Measurements from ENCODE around the gene TEX51.

The TEX51 gene

DNA sequence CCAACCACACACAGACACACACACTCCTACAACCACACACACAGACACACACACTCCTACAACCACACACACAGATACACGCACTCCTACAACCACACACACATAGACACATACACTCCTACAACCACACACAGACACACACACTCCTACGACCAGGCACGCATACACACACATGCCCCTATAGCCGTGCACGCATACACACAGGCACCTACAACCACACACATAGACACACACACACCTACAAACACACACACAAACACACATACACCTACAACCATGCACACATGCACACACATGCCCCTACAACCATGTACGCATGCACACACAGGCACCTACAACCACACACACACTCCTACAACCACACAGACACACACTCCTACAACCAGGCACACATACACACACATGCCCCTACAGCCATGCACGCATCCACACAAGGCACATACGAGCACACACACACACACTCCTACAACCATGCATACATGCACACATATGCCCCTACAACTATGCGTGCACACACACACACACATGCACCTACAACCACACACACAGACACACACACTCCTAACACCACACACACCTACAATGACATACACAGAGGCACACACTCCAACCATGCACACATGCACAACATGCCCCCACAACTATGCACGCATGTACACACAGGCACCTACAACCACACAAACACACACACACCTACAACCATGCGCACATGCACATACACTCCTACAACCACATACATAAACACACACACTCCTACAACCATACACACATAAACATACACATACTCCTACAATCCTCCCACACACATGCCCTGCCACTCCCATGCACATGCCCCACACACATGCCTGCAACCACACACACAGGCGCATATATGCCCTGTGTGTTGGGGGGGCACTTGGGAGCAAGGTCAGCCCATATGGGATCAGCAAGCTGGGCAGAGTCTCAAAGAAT is 19.1 kb upstream of the TEX51 start:
- no peak for DNase-seq

DNA sequence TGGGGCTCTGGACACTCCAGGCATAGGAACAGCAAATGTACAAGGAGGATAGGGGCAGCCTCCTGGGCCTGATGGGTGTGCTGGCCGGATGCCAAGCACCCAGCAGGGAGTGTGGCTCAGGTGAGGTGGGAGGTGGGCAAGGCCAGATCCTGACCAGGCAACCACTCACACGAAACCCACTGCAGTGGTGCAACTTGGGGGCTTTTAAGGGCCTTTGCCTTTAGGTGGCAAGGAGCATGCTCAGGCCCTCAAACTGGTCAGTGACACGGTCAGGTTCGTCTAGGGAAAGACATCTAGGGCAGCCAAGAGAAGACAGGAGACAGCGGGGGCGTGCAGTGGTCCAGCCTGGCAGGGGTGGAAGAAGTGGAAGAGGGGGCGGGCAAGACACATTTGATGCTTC is 18.4 kb upstream of the TEX51 start:
- no peak for DNase-seq

DNA sequence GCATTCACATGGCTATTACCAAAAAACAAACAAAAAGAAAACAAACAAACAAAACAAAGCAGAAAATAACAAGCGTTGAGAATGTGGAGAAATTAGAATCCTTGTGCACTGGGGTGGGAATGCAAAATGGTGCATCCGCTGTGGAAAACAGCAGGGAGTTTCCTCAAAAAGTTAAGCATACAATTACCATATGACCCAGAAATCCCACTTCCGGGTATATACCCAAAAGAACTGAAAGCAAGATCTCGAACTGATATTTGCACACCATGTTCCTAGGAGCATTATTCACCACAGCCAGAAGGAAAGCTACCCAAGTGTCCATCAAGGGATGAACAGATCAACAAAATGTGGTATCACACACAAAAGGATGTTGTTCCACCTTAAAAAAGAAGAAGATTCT is 17.9 kb upstream of the TEX51 start:
- DNase-seq: no peak

DNA sequence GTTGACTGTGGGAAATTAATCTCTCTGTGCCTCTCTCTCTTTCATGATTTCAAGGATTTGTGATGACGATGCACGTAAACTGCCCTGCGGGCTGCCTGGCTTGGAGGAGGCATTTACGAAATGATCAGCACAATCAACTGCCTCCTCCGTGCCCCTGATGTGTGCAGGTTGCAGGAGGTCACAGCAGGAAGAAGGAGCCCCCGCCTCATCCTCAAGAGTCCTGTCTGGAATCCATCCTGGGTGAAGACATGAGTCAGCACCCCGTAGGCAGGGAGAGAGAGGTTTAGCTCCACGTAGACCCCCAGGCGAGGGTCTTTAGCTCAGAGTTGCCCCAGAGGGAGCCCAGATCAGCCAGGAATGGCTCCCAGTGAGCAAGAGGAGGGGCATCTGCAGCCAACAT is 17.1 kb upstream of the TEX51 start:
- no peak for DNase-seq

DNA sequence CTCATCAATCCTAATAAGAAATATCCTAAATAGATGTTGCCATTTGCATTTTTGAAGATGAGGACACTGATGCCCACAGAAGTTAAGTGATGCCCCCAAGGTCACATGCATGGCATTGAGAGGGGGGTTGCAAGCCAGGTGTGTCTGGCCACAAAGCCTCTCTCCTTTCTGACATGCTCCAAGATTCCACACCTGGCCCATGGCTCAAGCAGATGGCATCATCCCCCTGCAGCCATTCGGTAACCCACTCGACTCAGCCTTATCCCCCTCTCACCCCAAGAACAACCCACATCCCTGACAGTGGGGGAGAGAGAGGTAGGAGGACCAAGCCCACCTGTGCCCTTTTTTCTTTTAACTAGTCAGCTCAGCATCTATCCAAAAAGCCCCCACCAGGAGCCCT is 16.5 kb upstream of the TEX51 start:
- no peak for DNase-seq

DNA sequence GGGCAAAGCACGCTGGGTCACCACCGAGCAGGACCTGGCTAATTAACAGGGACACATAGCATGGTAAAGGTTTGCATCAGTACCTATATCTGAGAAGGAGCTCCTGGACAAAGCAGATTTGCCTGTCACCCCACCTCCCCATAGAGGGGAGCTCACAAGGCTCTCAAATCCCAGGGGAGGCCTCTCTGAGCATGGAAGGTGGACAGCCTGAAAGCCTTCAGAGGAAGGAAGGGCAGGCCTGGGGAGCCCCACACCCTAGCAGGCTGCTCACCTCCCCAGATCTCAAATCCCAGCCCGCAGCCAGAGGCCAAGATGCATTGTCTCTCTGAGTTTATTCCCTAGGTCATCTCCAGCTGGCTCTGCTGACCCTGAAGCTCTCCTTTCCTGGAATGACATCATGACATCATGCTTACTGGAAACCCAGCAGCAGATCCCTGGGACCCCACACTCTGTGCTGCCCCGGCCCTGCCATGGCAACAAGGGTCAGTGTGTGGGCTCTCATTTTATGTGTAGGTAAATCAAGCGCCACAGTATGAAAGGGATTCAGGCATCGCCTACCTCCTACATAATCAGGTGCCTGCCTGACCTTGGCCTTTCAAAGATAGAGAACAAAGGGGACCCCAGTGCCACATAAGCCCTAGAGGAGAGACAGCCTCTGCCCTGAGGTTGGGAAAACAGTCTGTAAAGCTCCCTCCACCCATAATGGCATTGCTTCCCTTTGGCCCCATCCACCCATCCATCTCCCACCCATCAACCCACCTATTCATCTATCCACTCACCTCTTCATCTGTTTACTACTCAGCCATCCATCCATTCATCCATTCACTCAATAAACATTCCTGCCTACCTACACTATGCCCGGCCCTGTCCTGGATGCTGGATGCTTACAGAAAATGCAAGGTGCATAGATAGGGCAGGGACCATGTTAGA is 15.7 kb upstream of the TEX51 start:
- no peak for DNase-seq

DNA sequence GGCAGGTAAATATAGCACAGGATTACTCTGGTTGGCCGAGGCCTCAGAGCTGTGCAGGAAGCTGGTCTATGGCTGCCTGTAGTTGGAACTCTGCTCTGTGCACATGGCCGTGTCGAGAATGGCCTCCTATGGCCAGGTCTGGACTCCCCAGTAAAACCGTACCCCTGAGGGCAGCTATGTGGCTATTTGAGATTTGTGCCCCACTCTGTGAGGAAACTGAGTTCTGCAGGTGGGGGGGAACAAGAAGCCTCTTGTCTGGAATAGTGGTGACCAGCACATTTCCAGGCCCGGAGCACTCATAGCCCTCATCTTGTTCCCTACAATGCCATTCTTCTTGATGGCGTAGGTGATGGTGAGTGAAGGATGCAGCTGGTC is 15.0 kb upstream of the TEX51 start:
- DNase-seq: no peak

DNA sequence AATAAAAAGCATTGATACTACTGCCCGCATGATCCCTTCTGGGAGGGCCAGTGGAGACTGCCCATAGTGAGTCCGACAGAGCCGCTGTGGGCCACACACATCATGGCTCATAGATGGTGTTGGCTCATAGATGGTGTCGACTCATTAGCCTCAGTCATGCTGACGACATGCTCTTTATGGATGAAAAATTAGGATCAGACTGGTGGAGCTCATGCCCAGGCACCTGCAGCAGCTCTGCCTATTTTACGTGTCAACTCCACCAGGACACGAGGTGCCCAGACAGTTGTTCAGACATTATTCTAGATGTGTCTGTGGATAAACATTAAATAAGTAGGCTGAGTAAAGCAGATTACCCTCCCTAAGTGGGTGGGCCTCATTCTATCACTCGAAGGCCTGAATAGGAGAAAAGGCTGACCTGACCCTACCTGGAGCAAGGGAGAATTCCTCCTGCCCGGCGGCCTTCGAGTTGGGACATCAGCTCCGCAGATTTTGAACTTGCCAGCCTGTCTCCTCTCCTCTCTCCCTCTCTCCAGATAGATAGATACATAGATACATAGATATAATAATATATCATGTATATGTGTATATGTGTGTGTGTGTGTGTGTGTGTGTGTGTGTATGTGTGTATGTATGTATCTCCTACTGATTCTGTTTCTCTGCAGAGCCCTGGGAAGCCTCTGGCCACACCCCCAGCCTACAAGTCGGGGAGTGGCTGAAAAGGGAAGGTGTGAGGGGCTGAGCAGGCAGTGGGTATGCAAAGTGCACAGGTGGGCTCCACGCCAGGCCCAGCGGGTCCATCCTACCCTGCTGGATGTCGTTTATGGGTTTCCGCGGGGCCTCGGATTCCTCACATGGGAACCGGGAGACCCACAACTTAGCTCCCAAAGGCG is 13.6 kb upstream of the TEX51 start:
- DNase-seq: no peak

DNA sequence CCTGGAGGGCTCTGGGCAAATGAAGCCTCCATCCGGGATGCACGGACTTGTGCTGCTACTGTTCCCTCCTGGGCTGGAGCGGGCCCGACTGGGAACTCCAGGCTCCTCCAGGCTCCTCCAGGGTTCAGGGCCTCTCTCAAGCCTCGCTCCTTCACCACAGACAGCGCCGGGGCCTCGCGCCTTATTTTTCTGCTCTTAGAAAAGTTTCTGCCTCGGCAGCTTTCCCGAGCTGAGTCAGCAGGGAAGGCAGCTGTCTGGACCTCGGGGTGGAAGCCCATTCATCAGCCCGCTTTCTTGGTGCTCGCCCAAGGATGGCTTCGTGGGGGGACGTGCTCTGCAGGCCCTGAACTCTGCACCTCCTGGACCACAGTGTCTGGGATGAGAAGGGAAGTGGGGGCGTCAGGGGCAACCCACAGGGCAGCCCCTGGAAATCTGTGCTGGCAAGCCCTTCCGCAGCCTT is 12.9 kb upstream of the TEX51 start:
- DNase-seq: no peak

DNA sequence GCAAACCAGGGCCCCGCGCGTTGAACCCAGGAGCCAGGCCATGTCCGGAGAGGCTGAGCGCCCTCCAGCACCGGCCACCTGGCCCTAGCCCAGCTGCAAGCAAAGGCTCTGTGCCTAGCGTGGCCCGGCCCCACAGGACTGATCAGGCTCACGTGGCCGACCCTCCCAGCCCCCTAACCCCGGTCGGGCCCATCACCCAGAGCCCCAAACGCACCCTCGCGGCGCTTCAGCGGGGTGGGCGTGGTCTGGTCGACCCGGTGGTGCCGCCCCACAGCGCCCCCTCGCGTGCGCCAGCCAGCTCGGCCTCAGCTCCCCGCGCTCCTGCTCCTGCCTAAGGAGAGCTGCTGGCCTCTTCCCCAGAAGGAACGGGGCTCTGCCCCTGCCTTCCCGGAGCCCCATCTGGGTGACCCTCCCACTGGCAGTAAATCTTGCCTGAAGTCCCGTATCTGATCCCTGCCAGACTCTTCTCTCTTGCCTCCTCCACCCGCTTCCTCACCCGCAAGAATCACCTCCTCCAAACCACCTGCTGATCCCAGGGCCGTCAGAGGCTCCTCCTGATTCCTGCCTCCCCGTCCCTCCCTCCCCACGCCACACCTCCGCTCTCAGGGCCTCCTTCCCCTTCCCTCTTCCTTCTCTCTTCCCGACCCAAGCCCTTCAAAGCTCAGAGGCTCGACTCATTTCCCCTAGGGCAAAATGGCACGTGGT is 12.3 kb upstream of the TEX51 start:
- DNase-seq: no peak

DNA sequence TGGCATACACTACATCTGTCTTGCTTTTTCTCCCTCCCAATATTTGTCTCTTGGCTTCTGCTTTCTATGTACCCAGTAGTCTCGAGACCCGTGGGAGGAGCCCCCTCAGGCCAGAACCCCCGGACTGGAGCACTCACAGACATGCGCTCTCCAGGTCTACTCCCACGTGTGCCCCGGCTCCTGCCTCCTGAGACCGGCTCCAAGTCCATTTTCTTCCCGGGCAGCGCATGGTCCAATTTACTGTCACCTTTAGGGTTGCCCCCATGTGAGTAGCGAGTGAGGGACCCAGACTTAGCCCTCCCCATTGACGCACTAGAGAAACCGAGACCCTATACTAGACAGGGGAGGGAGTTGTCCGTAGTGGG is 11.8 kb upstream of the TEX51 start:
- DNase-seq: no peak

DNA sequence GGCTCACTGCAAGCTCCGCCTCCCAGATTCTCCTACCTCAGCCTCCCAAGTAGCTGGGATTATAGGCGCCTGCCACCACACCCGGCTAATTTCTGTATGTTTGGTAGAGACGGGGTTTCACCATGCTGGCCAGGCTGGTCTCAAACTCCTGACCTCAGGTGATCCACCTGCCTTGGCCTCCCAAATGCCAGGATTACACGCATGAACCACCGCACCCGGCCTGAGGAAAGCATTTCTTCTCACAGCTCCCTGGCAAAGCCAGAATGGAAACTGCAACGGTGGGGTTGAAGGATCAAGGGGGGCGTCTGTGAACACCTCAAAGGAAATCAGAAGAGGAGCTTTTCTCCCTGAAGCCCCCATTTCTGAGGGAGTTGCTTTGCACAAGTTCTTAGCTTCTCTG is 11.2 kb upstream of the TEX51 start:
- DNase-seq: no peak

DNA sequence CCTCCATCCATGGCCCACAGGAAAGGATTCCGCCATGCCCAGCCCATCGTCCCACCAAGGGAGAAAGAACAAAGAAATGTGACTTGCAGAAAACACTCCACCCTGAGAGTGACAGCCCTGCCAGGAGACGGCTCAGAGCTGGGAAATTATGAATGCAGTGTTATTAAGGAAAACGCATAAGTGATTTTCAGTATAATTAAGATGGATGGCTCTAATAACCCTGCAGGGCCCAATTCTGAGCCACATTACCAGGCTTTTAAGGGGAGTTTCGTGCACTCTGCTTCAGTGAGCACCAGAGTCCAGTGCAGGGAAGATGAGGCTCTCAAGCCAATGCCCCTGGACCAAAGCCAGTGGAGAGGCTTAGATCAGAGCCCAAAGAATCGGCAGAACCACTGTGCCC is 10.6 kb upstream of the TEX51 start:
- DNase-seq: no peak

DNA sequence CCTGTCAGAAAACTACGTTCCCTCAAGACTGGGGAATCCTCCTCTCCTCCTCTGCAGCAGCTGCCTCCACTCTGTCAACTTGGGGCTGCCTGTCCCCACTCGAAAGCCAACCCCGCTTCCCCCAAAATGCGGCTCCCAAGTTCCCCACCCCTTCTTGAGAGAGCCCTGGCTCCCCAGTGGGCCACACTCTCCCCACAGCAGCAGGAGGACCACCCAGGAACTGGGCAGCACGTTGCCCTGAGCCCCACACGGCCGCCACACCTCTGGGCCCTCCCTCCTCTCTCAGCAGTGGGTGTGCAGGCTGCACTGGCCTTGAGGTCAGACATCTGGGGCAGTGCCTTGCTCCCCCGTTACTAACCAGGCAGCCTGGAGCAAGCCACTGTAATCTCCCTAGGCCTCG is 9.6 kb upstream of the TEX51 start:
- no peak for DNase-seq

DNA sequence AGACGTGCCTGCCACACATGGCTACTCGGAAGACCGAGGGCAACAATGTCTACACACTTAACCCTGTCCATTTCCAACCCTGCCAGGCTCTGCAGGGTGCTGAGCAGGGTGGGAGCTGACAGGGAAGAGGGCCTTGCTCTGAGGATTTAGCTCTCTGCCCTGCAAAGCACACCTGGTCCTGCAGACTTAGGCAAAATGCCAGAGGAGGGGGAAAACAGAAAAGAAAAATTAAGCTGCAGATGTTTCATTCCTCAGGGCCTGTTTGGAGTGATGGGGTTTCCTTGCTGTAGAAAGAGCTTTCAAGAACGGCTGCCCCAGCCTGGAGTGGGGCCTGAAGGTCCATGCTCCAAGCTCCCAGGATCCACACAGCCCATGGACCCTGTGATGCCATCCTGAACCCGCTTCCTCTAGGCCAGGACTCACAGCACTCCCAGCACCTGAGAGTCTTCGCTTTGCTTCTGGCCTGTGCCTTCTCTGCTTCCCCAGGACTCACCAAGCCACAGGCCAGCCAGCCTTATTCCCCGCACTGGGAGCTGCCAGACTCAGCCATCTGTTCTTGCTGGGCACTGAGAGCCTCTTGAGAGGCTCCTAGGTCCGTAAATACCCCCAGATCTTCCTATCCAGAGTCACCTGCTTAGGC is 9.1 kb upstream of the TEX51 start:
- no peak for DNase-seq

DNA sequence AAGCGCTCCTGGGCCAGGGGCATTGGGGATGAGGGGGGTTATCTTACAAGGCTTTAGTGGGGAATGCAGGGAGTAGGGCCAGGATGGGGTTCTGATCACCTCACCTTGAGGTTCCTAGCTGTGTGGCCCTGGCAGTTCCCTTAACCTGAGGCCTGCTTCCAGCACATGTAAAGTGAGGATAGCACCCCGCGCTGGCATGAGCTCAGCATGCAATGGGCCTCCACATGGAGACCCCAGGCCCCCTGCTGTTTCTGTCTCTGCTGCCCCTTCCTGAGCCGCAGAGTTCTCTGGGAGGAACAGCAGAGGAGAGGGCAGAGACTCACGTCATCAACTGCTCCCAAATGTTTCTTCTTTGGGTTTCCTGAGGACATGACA is 8.6 kb upstream of the TEX51 start:
- no peak for DNase-seq

DNA sequence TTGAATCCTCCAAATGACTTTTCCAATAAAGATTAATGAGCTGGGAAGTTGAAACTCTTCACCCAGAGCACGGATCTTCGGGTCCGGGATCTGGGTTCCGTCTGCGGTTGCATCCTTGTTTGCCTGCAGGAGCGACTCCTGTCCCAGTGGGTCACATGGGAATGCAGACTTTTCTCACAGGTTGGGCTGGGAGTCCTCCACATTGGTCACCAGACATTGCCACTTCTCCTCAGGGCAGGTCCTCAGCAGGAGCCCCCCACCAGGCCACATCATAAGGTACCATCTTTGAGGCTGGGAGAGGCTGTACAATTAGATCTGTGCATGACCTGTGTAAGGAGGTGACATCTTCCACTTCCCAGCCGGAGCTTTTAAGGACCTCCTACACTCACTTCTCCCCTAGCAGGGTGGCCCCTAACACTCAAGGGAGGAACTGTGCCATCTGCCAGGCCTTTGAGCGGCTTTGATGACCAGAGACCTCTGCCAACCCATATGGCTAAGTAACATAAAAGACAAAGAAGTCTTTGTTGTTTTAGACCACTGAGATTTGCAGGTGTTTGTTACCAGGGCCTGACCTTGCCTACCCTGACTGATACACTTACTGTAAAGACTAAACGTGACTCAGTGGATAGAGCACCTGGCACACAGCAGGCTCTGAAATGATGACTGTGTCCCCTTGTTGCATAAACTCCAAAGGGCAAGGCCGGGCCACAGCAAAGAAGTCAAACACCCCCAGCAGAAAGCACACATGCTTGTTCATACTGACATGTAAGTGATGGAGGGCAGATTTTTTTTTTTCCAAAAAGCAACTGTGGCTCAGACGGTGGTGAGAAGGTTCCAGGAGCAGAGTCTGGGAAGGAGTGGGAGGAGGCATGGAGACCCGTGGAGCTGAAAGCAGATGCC is 7.9 kb upstream of the TEX51 start:
- DNase-seq: no peak

DNA sequence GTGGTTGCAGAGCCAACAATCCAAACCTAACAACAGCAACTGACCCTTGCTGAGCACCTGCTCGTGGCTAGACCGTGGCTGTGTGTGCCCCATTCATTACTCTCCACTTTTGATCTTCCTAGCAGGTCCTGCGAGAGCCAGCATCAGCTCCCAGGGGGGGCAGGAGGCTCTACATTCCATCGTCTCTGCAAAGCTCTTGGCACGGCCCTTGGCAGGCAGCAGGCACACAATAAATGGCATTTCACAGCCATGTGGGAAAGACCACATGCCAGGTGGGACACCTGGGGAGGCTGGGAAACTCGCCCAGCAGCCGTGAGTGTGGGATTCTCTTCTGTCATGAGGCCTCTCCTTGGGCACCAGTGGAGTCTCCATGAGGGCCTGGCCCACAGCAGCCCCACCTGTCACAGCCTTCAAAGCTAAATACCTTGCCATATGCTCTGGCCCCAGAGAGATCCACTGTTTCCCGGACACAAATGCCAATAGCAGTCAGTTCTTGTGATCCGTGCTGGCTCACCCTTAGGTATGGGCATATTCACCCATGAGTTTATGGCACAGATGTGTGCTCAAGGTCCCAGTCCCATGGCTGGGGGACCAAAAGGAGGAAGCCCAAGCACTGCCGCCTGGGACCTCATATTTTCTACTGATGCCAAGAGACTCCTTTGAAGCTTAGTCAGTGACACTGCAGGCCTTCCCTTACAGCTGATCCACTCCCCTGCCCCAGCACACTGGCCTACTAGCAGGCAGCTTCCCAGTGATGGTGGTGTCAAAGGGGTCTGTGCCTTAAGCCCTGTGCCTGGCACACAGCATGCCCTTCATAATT is 6.8 kb upstream of the TEX51 start:
- DNase-seq: no peak

DNA sequence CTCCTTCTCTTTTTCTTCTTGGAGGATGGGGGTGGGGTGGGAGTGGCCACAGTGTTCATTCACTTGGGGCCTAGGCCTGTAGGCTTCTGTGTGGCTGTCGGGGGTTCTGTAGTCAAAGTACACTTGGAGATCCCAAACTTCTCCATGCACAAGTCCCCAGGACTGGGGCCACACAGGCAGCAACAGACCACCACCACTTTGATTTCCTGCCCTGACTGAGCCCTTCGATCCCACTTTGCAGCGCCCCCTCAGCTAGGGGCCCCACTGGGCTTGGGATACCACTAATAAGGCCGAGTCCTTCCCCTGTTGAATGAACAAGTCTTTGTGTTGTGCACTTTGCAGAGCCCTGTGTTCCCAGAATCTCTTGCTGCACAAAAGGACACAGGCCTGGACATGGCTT is 5.5 kb upstream of the TEX51 start:
- DNase-seq: no peak

DNA sequence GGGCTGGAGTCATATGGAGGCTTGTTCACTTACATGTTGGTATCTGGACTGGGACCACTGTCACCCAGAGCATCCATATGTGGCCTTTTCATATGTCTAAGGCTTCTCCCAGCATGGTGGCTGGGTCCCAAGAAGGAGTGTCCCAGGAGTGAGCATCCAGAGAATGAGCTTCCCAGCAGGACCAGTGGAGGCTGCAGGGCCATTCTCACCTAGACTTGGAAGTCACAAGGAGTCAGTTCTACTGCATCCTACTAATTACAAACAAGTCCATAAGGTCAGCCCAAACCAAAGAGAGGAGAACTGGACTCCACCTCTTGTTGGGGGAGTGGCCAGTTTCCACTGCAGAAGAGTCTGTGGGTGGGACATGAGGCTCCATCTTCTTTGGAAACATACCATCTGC is 5.1 kb upstream of the TEX51 start:
- DNase-seq: no peak

All from effector CD4-positive, alpha-beta T cell (primary cell).